ENCODE results near the gene FOXL2NB. TPM values are rescaled to one million over a fixed set of nuclear protein-coding genes. Genes with fewer than 3 reads are reported as not detected.

The FOXL2NB gene
- total and polyA plus RNA-seq, 9 donors, result 35.8 to 137 (median 68.3) TPM

GRCh38 chr3:138901567-138901966 is 45.5 kb upstream of the FOXL2NB start:
- Histone ChIP-seq H3K4me1 (ENCODE audit: insufficient read depth) (no peaks in the 10 kb centered on the region), H3K36me3 (no peaks in the 10 kb centered on the region), H3K9me3 (no peaks in the 10 kb centered on the region), H3K27me3 (no peaks in the 10 kb centered on the region), H3K4me3 (no peak overlapping the region), H3K27ac (no peak overlapping the region)
- TF ChIP-seq EP300 (IDR thresholded peaks at IDR 0.05), result no peak
- TF ChIP-seq POLR2A (IDR thresholded peaks at IDR 0.05), result no peak
- no peak for TF ChIP-seq CTCF (IDR thresholded peaks at IDR 0.05)
- intact Hi-C loops (cut with DNase I), result no loop called here
- no peak for DNase-seq
- 56 to 65% (median 64%) methylated on average over 8 of the region's 8 CpGs for WGBS, 3 donors

GRCh38 chr3:138902171-138902570 is 44.8 kb upstream of the FOXL2NB start:
- Histone ChIP-seq H3K4me1 (ENCODE audit: insufficient read depth) (no peaks in the 10 kb centered on the region), H3K4me3 (no peak overlapping the region), H3K27ac (no peak overlapping the region), H3K27me3 (no peaks in the 10 kb centered on the region), H3K9me3 (no peaks in the 10 kb centered on the region), H3K36me3 (no peaks in the 10 kb centered on the region)
- DNase-seq, result no peak
- TF ChIP-seq POLR2A (IDR thresholded peaks at IDR 0.05) (no peak), EP300 (IDR thresholded peaks at IDR 0.05) (no peak), CTCF (IDR thresholded peaks at IDR 0.05) (no peak)
- WGBS, 3 donors, result 81 to 95% (median 83%) methylated on average over 1 of the region's 1 CpG
- intact Hi-C loops (cut with DNase I), result no loop called here

GRCh38 chr3:138907539-138907938 is 39.5 kb upstream of the FOXL2NB start:
- Histone ChIP-seq H3K4me1 (ENCODE audit: insufficient read depth) (no peaks in the 10 kb centered on the region), H3K27me3 (no peaks in the 10 kb centered on the region), H3K27ac (no peak overlapping the region), H3K4me3 (no peak overlapping the region), H3K9me3 (no peaks in the 10 kb centered on the region), H3K36me3 (no peaks in the 10 kb centered on the region)
- no peak for DNase-seq
- intact Hi-C loops (cut with DNase I), result no loop called here
- 79 to 88% (median 84%) methylated on average over 3 of the region's 3 CpGs for WGBS, 3 donors
- TF ChIP-seq POLR2A (IDR thresholded peaks at IDR 0.05) (no peak), EP300 (IDR thresholded peaks at IDR 0.05) (no peak), CTCF (IDR thresholded peaks at IDR 0.05) (no peak)

- 94 to 97% (median 95%) methylated on average over 5 of the region's 5 CpGs for WGBS, 3 donors
- Histone ChIP-seq H3K27ac (no peak overlapping the region), H3K27me3 (no peaks in the 10 kb centered on the region), H3K36me3 (no peaks in the 10 kb centered on the region), H3K9me3 (no peaks in the 10 kb centered on the region), H3K4me1 (ENCODE audit: insufficient read depth) (no peaks in the 10 kb centered on the region), H3K4me3 (no peak overlapping the region)
- TF ChIP-seq POLR2A (IDR thresholded peaks at IDR 0.05) (no peak), CTCF (IDR thresholded peaks at IDR 0.05) (no peak), EP300 (IDR thresholded peaks at IDR 0.05) (no peak)
- intact Hi-C loops (cut with DNase I), result no loop called here
- DNase-seq, result no peak
Observed at GRCh38 chr3:138908846-138909245, 38.2 kb upstream of the FOXL2NB start.

Data from ovary (tissue), 9 donors.